GM18909 (cell line): ENCODE measurements around the gene MPHOSPH10.
"Not testable (repeated sequence)": the region's sequence is repeated elsewhere in the genome, so short reads cannot be mapped to it uniquely, and the experiment has no call there.

Experiments
- ATAC-seq: cut with Tn5 transposase; IDR thresholded peaks from one replicate; pipeline ENCODE4 v1.9.1; 2021; ENCODE audit warnings: mild to moderate bottlenecking; ENCODE audit not compliant: unreplicated experiment, poor library complexity

The MPHOSPH10 gene

DNA sequence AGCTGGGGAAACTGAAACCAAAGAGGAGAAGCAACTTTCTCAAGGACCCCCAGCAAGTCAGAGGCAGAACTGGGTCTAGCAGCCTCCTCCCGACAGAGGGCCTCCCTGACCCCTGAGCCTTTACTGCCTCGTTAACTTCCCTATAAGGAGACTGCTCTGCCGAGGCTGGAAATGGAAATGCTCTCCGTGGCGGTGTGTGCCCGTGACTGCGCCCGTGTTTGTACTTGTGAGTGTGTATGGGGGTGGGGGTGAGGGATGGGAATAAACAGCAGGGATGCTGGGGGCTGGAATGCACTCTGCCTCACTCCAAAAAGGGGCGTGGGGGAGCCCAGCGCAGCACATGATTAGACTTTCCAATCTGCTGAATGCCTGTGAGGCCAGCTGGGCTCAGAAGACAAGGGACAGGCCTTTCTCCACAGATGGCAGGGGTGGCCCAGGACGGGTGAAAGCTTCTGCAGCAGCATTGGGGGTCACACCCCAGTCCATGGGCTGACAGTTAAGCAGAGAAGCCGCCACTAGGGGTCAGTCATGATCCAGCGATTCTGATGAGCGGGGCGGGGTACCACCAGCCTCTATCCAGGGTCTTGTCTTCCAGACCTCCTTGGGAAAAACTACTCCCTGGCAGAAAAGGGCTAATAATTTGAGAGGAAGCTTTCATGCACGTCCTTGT lies 26.8 kb downstream of the MPHOSPH10 start:
- no peak for ATAC-seq

DNA sequence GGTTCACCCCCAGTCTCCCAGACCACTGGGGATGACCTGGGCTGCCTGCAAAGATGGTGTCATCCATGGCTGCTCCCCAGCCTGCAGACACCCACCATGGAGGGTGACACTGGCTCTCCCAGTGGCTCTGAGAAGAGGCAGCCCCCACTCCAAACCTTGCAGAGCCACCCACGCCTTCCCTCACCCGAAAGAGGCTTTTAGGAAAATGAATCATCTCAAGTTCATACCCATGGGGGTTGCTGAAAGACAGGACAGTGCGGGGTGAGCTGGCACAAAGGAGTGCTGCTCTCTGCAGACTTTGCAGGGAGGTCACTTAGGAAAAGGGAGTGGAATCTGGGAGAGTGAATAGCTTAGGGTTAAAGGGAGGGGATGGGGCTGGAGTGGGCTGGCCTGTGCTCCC lies 36.4 kb downstream of the MPHOSPH10 start:
- ATAC-seq: no peak

DNA sequence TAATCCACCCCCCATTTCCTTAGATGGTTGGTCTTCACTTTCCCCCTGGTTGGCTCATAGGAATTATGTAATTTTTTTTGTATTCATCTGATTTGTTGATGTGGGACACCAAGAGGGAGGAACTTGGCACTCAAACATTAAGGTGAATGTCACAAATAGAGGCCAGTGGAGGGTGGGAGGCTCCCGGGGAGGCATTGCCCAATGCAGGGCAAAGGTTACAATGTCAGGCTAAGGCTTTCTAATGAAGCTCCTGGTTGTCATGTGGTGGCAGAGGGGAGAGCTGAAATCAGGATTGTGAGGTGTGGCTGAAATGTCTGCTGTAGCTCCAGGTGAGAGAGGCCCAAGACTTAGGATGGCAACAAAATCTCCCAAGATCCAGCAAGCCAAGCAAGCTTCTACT lies 42.7 kb downstream of the MPHOSPH10 start:
- ATAC-seq: no peak

DNA sequence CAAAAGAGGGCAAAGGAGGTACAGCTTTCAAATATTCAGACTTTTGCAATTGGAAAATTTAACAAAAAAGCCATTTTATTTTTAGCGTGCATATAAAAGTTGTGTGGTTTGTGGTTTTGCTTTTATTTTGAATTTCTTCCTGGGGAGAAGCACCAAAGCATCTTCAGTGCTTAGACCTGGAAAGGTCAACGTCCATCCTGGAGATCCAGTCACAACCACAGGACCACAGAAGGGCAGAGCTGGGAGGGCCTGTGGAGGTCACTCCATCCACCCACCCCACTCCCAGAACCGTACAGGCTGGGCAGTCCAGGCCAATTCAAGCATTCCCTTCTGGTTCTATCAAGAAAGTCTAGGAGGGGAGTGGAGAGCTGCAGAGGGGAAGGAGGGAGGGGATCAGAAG lies 43.8 kb downstream of the MPHOSPH10 start:
- ATAC-seq: no peak

DNA sequence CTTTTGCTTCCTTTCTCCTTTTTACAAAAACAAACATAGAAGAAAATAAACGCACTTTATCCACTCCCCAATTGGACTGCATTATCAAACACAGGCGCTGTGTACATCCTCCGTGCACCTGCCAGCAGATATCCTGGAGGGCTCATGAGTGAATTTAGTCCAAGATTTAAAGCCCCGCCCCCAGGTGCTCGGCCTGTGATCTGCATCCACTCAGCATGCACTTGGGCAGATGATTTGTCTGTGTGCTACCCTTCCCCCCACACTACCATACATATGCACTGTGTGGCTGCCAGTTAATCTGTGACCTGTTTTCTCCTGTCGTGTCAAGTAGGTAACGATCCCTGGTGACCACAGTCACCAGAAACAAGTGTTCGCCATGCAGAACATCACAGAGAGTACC lies 48.4 kb downstream of the MPHOSPH10 start:
- ATAC-seq: not testable (repeated sequence)

DNA sequence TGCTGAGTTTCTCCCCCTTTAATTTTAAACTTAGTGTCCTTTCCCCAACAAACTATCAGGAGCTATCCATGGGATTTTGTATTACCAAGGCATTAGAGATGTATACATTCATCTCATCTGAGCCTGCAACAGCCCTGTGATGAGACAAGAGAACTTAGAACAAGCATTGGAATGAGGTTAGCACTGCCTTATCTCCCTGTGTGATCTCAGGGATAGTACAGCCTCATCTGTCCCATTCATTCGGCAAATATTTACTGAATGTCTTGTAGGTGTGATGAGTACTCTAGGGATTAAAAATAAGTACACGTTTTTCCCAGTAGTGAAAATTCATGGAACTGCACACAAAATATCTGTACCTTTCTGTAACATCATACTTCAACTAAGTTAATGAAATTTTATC lies 50.9 kb downstream of the MPHOSPH10 start:
- no peak for ATAC-seq

DNA sequence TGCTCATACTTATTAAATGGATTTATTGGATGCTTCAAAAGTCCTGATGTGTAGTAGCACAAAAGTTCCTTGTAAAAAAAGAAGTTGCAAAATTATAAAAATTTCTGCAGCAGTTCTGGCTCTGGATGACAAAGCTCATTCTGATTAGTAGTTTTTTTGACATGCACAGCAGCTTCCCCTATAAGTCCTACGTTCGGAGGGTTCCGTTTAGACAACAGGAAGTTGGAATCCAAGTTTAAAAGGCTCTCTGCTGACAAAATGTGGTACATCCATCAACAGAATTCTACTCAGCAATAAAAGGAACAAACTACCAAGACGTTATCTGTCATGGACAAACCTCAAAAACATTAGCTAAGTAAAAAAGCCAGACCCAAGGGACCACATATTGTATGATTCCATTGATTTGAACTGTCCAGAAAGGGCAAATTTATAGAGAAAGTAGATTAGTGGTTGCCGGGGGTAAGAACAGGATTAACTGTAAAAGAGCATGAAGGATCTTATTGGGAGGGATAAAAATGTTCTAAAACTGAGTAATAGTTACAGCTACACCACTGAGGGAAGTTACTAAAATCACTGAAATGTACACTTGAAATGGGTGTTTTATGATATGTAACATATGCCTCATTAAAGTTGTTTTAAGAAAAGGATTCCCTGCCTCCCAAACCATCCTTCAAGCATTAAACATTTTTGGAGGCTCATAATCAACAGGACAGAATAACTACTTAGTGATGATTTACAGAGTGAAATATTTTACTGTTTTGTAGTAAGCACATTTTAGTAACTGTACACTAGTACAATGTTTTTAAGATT lies 53.1 kb downstream of the MPHOSPH10 start:
- not testable (repeated sequence) for ATAC-seq

DNA sequence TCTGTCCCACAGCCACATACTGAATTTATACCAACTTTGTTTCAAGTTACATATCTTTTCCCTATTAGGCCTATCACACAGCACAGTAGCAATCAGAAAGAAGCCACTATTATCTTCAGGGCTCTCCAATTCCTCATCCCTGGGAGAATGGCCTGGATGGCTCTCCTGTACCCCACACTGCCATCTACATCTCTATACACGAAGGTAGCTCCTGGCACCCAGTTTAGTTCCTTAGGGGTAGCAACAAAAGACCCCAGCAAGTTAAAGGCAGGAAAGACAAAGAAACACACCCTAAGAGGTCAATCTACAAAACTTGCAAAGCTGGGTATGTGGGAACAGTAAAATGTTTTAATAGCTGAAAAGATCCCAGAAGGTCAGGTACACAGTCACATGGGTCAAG lies 56.5 kb downstream of the MPHOSPH10 start:
- no peak for ATAC-seq

DNA sequence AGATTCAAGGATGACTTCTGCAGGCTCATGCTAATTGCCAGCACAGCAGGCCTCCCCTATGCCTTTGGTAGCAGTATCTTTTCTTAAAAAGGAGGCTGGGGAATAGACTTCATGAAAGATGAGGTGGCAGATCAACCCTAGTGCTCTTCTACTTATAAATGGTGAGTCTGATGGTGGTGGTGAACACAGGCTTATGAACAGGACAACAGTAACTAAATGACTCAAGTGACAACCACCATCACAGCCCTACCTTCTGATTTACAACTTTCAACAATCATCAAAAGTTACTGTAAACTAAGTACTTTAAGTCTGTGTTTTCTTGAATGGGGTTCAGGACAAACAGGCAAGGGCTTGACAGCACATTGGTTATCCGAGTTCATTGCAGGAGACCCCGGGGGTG lies 57.2 kb downstream of the MPHOSPH10 start:
- no peak for ATAC-seq

DNA sequence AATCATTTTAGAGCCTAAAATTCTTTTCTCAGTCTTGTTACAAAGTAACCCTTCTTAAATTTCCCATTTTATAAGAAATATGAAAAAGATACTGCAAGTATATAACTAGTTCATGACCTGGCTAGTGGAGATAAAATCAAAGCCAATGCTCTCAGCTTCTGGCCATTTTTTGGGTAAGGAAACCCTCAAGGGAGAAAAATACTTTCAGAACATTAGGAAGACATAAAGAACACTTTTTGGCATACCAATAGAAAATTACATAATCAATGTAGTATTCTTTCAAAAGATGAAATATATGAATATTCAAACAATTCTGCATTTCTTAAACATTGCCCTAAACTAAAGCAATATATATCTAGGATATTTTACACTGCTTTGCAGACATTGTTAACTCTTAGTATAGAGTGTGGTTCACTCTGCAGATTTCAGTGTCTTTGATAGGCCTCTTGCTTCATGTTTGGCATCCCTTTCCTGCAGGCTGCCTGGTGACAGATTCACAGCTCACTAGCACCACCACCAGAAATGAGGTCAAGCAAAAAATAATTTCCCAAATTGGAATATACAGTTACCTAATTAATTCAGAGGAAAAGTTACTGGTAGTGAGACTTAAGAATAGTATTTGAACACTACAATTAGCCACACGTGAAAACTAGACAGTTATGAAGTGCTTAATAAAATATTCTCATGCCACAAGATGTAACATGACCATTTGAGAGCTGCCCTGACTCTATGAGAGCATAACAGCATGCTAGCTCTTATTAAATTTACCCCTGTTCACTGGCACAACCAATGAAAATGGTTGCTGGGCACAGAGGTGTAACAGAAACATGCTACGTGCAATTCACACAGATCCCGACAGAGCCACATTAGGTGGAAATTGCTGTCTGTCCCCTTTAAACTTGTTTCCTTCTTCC lies 60.5 kb downstream of the MPHOSPH10 start:
- ATAC-seq: no peak

DNA sequence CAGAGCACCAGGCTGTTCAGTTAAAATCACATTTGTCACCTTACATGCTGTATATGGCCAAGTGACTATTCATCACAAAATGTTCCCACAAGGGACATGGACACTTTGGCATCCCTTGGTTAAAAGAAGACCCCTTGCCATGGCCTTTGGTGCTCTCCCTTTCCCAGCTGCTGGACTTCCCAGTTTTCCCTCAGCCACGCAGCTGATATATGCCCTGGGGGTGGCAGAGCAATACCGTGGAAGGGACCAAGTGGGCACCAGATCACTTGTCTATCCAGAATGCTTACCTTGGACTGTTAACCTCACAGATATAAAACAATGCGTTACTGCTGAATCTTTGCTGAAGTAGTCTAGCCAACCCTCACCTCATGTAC lies 61.1 kb downstream of the MPHOSPH10 start:
- ATAC-seq: no peak
